Right lobe of liver (tissue), 4 donors: Measurements from ENCODE around the gene MBOAT1.

Experiments used
- POLR2A ChIP-seq: fragments of 450-650 bp; IDR thresholded peaks from one replicate; pipeline ENCODE4 v1.6.1; 2017; ENCODE audit warnings: antibody characterized with exemption, mild to moderate bottlenecking
- TF ChIP-seq, protein P1 (sequence below), 4 donors: fragments of 200-600 bp in 3 of 4; fragments of 450-650 bp in 1 of 4; IDR thresholded peaks; one replicate each; pipeline versions ENCODE4 v1.5.1 to v1.8.0; 2016 to 2022; ENCODE audit warnings: antibody characterized with exemption in 4 of 4, mild to moderate bottlenecking in 2 of 4
- donor health status: DM: no; HTN: no; CAD: no.
- donor health status: DM: no; HTN: no; CAD: no.
- donor health status: DM: no; HTN: yes; CAD: no.

DNA sequence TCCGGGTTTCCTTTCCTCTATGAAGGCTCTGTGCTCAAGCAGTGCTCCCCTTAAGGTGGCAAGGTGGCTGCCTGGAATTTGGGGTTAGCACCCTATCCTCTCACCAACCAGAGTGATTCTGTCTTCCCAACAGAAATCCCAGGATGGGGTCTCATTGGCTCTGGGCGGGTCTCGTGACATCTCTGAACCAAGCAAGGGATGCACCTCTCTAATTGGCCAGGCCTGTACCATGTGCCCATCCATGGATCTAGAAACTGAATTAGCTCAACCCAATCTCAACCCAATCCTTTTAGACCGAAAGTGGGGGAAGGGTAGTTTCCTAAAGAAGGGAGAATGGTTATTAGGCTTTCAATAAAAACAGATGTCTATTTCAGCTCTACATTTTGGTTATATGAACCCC, 17.6 kb upstream of the MBOAT1 start:
- TF ChIP-seq, protein P1, sequence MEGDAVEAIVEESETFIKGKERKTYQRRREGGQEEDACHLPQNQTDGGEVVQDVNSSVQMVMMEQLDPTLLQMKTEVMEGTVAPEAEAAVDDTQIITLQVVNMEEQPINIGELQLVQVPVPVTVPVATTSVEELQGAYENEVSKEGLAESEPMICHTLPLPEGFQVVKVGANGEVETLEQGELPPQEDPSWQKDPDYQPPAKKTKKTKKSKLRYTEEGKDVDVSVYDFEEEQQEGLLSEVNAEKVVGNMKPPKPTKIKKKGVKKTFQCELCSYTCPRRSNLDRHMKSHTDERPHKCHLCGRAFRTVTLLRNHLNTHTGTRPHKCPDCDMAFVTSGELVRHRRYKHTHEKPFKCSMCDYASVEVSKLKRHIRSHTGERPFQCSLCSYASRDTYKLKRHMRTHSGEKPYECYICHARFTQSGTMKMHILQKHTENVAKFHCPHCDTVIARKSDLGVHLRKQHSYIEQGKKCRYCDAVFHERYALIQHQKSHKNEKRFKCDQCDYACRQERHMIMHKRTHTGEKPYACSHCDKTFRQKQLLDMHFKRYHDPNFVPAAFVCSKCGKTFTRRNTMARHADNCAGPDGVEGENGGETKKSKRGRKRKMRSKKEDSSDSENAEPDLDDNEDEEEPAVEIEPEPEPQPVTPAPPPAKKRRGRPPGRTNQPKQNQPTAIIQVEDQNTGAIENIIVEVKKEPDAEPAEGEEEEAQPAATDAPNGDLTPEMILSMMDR (IDR thresholded peaks at IDR 0.05) = no peak
- TF ChIP-seq POLR2A = no peak
